HepG2 (cell line): ENCODE measurements around the gene TPH1. TPM values are rescaled to one million over a fixed set of nuclear protein-coding genes. Genes with fewer than 3 reads are reported as not detected.

Experiments used
- ERF ChIP-seq: IDR thresholded peaks from 2 replicates; pipeline ENCODE4 v1.6.1; 2018; ENCODE audit warnings: missing biosample characterization, missing genetic modification reagents
- GLI4 ChIP-seq: sonication (generic); formaldehyde crosslinking; IDR thresholded peaks from 2 replicates; pipeline ENCODE4 v1.5.1; 2020; ENCODE audit warnings: missing genetic modification reagents, mild to moderate bottlenecking, moderate library complexity, borderline replicate concordance
- HMGXB4 ChIP-seq, 2 experiments: sonication (generic) in 1 of 2; formaldehyde crosslinking in 1 of 2; IDR thresholded peaks; 2 replicates each; pipeline versions ENCODE4 v1.4.0 to v1.6.1; 2018 to 2020; ENCODE audit warnings: missing genetic modification reagents in 2 of 2, borderline replicate concordance in 1 of 2, low read depth in 1 of 2, mild to moderate bottlenecking in 1 of 2, missing biosample characterization in 1 of 2
- LRRFIP1 ChIP-seq: sonication (generic); formaldehyde crosslinking; conservative IDR thresholded peaks from 2 replicates; pipeline ENCODE4 v1.4.0; 2020; ENCODE audit warnings: missing genetic modification reagents
- SIN3A ChIP-seq: IDR thresholded peaks from 2 replicates; pipeline ENCODE4 v1.6.1; 2011; ENCODE audit warnings: low read depth, mild to moderate bottlenecking, control low read depth, low read length, borderline replicate concordance
- TMF1 ChIP-seq: sonication (generic); formaldehyde crosslinking; IDR thresholded peaks from 2 replicates; pipeline ENCODE4 v1.8.1; 2022; ENCODE audit warnings: low read depth, missing genetic modification reagents
- ZBTB46 ChIP-seq: sonication (generic); formaldehyde crosslinking; IDR thresholded peaks from 2 replicates; pipeline ENCODE4 v1.4.0; 2020; ENCODE audit warnings: mild to moderate bottlenecking, missing genetic modification reagents, borderline replicate concordance
- ZFP36L1 ChIP-seq: sonication (generic); formaldehyde crosslinking; IDR thresholded peaks from 2 replicates; pipeline ENCODE4 v1.8.0; 2022; ENCODE audit warnings: mild to moderate bottlenecking, missing genetic modification reagents, moderate library complexity
- ZFP91 ChIP-seq: sonication (generic); formaldehyde crosslinking; IDR thresholded peaks from 2 replicates; pipeline ENCODE4 v1.9.0; 2022; ENCODE audit warnings: missing genetic modification reagents, mild to moderate bottlenecking, borderline replicate concordance
- ZNF879 ChIP-seq: sonication (generic); formaldehyde crosslinking; IDR thresholded peaks from 2 replicates; pipeline ENCODE4 v1.8.1; 2023; ENCODE audit warnings: missing genetic modification reagents
- ZSCAN25 ChIP-seq: sonication (generic); formaldehyde crosslinking; IDR thresholded peaks from 2 replicates; pipeline ENCODE4 v1.8.0; 2022; ENCODE audit warnings: mild to moderate bottlenecking, missing genetic modification reagents
- polyA plus RNA-seq, 8 experiments: library from polyadenylated mRNA; depleted of rRNA in 3 of 8; stranded (reverse) in 7 of 8; unstranded in 1 of 8; fragments of >200 nt; fragmentation: Illumina TruSeq in 4 of 8; extraction: Trizol in 4 of 8; gene quantifications; 2 replicates each; pipeline versions ENCODE4 v1.2.1 to v1.2.3, GENCODE V29; 2011 to 2016; ENCODE audit warnings: low read depth in 4 of 8, missing spikeins in 1 of 8, mixed read lengths in 1 of 8; ENCODE audit not compliant: insufficient read depth in 1 of 8
- total RNA-seq, 5 experiments: library from RNA; depleted of rRNA; stranded (reverse); fragments of >200 nt; fragmentation: Illumina TruSeq; extraction: Trizol; gene quantifications; 2 replicates each; pipeline ENCODE4 v1.2.3, GENCODE V29; 2016; ENCODE audit warnings: low read depth in 1 of 5

Gene TPH1
- total and polyA plus RNA-seq, 2 of the 13 experiments (the other 11 are each of a cell fraction or from before 2014, with no cell fraction given) = 0.26 to 0.53 TPM

- 0 out of 2 replicates have a peak, but pooled peaks have one; percentile 9 for TF ChIP-seq ZFP91
- TF ChIP-seq SIN3A = no peak
- peak in 1 of 2 experiments; percentile 4; a peak in 2 of 4 replicates for TF ChIP-seq HMGXB4 (CRISPR knock-in tag; IDR thresholded peaks at IDR 0.05; ENCODE audit: borderline replicate concordance in 1 of 2, low read depth in 1 of 2)
- TF ChIP-seq ZSCAN25 (CRISPR knock-in tag) = 0 out of 2 replicates have a peak, but pooled peaks have one; percentile 10
- TF ChIP-seq TMF1 (CRISPR knock-in tag) = no peak
- no peak for TF ChIP-seq ZBTB46 (CRISPR knock-in tag)
- TF ChIP-seq GLI4 = no peak
- 0 out of 2 replicates have a peak, but pooled peaks have one; percentile 5 for TF ChIP-seq ZFP36L1 (CRISPR knock-in tag)
- TF ChIP-seq LRRFIP1 = no peak
- TF ChIP-seq ERF (CRISPR knock-in tag) = no peak
- TF ChIP-seq ZNF879 (CRISPR knock-in tag) = peak; percentile 0; the same call in 1 of the 2 replicates
These were observed 32.1 kb downstream of the TPH1 start (continued) for GRCh38 chr11:18013790-18014507.
